ENCODE measurements around the gene ASB4. TPM values are rescaled to one million over a fixed set of nuclear protein-coding genes. Genes with fewer than 3 reads are reported as not detected.
"Not testable (repeated sequence)": the region's sequence is repeated elsewhere in the genome, so short reads cannot be mapped to it uniquely, and the experiment has no call there.

Gene ASB4
- total RNA-seq, 4 donors from 2014 or later, result 1.3 TPM; not detected in 3

GRCh38 chr7:95493247-95493646 lies 7.5 kb downstream of the ASB4 start:
- Histone ChIP-seq H3K9me3 (no peaks in the 10 kb centered on the region), H3K27ac (no peak overlapping the region), H3K4me3 (no peak overlapping the region), H3K27me3 (no peaks in the 10 kb centered on the region), H3K4me1 (no peaks in the 10 kb centered on the region), H3K36me3 (no peaks in the 10 kb centered on the region)
- TF ChIP-seq POLR2A (IDR thresholded peaks at IDR 0.05), result no peak
- TF ChIP-seq, protein P1, sequence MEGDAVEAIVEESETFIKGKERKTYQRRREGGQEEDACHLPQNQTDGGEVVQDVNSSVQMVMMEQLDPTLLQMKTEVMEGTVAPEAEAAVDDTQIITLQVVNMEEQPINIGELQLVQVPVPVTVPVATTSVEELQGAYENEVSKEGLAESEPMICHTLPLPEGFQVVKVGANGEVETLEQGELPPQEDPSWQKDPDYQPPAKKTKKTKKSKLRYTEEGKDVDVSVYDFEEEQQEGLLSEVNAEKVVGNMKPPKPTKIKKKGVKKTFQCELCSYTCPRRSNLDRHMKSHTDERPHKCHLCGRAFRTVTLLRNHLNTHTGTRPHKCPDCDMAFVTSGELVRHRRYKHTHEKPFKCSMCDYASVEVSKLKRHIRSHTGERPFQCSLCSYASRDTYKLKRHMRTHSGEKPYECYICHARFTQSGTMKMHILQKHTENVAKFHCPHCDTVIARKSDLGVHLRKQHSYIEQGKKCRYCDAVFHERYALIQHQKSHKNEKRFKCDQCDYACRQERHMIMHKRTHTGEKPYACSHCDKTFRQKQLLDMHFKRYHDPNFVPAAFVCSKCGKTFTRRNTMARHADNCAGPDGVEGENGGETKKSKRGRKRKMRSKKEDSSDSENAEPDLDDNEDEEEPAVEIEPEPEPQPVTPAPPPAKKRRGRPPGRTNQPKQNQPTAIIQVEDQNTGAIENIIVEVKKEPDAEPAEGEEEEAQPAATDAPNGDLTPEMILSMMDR (IDR thresholded peaks at IDR 0.05), result no peak
- DNase-seq, result no peak

GRCh38 chr7:95493844-95494243 lies 8.1 kb downstream of the ASB4 start:
- no peaks in the 10 kb centered on the region for H3K27me3 ChIP-seq
- no peak overlapping the region for H3K27ac ChIP-seq
- no peak for DNase-seq
- no peaks in the 10 kb centered on the region for H3K9me3 ChIP-seq
- TF ChIP-seq, protein P1 (IDR thresholded peaks at IDR 0.05), result no peak
- no peak for TF ChIP-seq POLR2A (IDR thresholded peaks at IDR 0.05)
- no peak overlapping the region for H3K4me3 ChIP-seq
- H3K36me3 ChIP-seq, result no peaks in the 10 kb centered on the region
- H3K4me1 ChIP-seq, result no peaks in the 10 kb centered on the region

GRCh38 chr7:95501261-95501832 lies 15.6 kb downstream of the ASB4 start:
- TF ChIP-seq POLR2A (IDR thresholded peaks at IDR 0.05), result no peak
- TF ChIP-seq, protein P1 (IDR thresholded peaks at IDR 0.05), result no peak
- DNase-seq, result no peak
- H3K27me3 ChIP-seq, result no peaks in the 10 kb centered on the region
- no peak overlapping the region for H3K4me3 ChIP-seq
- no peak overlapping the region for H3K27ac ChIP-seq
- no peaks in the 10 kb centered on the region for H3K36me3 ChIP-seq
- H3K9me3 ChIP-seq, result no peaks in the 10 kb centered on the region
- H3K4me1 ChIP-seq, result no peaks in the 10 kb centered on the region

- H3K36me3 ChIP-seq, result no peaks in the 10 kb centered on the region
- no peak overlapping the region for H3K27ac ChIP-seq
- DNase-seq, result no peak
- TF ChIP-seq, protein P1 (IDR thresholded peaks at IDR 0.05), result no peak
- TF ChIP-seq POLR2A (IDR thresholded peaks at IDR 0.05), result no peak
- H3K27me3 ChIP-seq, result no peaks in the 10 kb centered on the region
- no peaks in the 10 kb centered on the region for H3K4me1 ChIP-seq
- no peak overlapping the region for H3K4me3 ChIP-seq
- no peaks in the 10 kb centered on the region for H3K9me3 ChIP-seq
Measured at GRCh38 chr7:95502403-95502802, 16.7 kb downstream of the ASB4 start.

GRCh38 chr7:95503271-95504131 lies 17.8 kb downstream of the ASB4 start:
- H3K4me3 ChIP-seq, result no peak overlapping the region
- H3K9me3 ChIP-seq, result no peaks in the 10 kb centered on the region
- H3K27me3 ChIP-seq, result no peaks in the 10 kb centered on the region
- no peaks in the 10 kb centered on the region for H3K36me3 ChIP-seq
- no peaks in the 10 kb centered on the region for H3K4me1 ChIP-seq
- no peak for TF ChIP-seq POLR2A (IDR thresholded peaks at IDR 0.05)
- TF ChIP-seq, protein P1 (IDR thresholded peaks at IDR 0.05), result no peak
- DNase-seq, result no peak
- H3K27ac ChIP-seq, result no peak overlapping the region

- not testable (repeated sequence) for H3K9me3 ChIP-seq, DNase-seq, H3K27me3 ChIP-seq, H3K4me3 ChIP-seq, H3K36me3 ChIP-seq, H3K27ac ChIP-seq, H3K4me1 ChIP-seq
Measured at GRCh38 chr7:95504132-95504588, 18.4 kb downstream of the ASB4 start.
